Stomach (tissue), 4 donors: Measurements from ENCODE around the gene SLC35E1.

Experiments used
- CTCF ChIP-seq, 7 experiments: fragments of 450-650 bp in 4 of 7; fragments of 200-600 bp in 3 of 7; sonication (generic) in 3 of 7; IDR thresholded peaks; one replicate each; pipeline ENCODE4 v1.5.1; 2016 to 2019; ENCODE audit warnings: antibody characterized with exemption in 7 of 7, control low read depth in 2 of 7, mild to moderate bottlenecking in 1 of 7
- EP300 ChIP-seq: sonication (generic); formaldehyde crosslinking; IDR thresholded peaks from one replicate; pipeline ENCODE4 v1.6.1; 2017; ENCODE audit warnings: antibody characterized with exemption
- POLR2A ChIP-seq, 4 donors: fragments of 450-650 bp; IDR thresholded peaks; one replicate each; pipeline ENCODE4 v1.6.1; 2016; ENCODE audit warnings: antibody characterized with exemption in 4 of 4, control low read depth in 2 of 4, mild to moderate bottlenecking in 1 of 4, moderate library complexity in 1 of 4
- POLR2AphosphoS5 ChIP-seq, 3 donors: sonication (generic); formaldehyde crosslinking; IDR thresholded peaks; one replicate each; pipeline ENCODE4 v1.6.1; 2016; ENCODE audit warnings: antibody characterized with exemption in 3 of 3

GRCh38 chr19:16542910-16543472 lies 29.2 kb downstream of the SLC35E1 start:
- TF ChIP-seq CTCF (IDR thresholded peaks at IDR 0.05) (no peak), POLR2A (IDR thresholded peaks at IDR 0.05) (no peak), POLR2AphosphoS5 (IDR thresholded peaks at IDR 0.05) (no peak), EP300 (no peak)
